ENCODE results near the gene PCSK9. TPM values are rescaled to one million over a fixed set of nuclear protein-coding genes. Genes with fewer than 3 reads are reported as not detected.

Gene PCSK9
- polyA plus RNA-seq, 3 donors = not detected

- Histone ChIP-seq H2AFZ (ENCODE audit: insufficient read depth, low read depth, low read length, poor library complexity, severe bottlenecking) (no peak overlapping the region), H3K4me1 (ENCODE audit: control insufficient read depth in 1 of 2, insufficient read depth in 2 of 2, low read length in 2 of 2) (no peaks in the 10 kb centered on the region), H3K4me3 (replicated peaks in 1 of 3; ENCODE audit: low read depth in 2 of 3, low read length in 3 of 3) (no peak overlapping the region), H4K20me1 (ENCODE audit: insufficient read depth, low read length) (no peaks in the 10 kb centered on the region), H3K9me3 (replicated peaks in 1 of 2; ENCODE audit: control insufficient read depth in 1 of 2, insufficient read depth in 1 of 2, low read length in 2 of 2) (no peaks in the 10 kb centered on the region), H3K4me2 (replicated peaks; ENCODE audit: extremely low read depth, low read length, poor library complexity, severe bottlenecking) (no peak overlapping the region), H3K9ac (ENCODE audit: insufficient read depth, low read length, poor library complexity, severe bottlenecking) (no peak overlapping the region), H3K79me2 (ENCODE audit: insufficient read depth, low read length) (no peaks in the 10 kb centered on the region), H3K36me3 (replicated peaks in 1 of 2; ENCODE audit: control insufficient read depth in 1 of 2, insufficient read depth in 2 of 2, low read length in 2 of 2) (peaks cover 42 to 44% of the 10 kb centered on the region in 2 donors), H3K27me3 (ENCODE audit: control insufficient read depth in 2 of 2, insufficient read depth in 2 of 2, low read length in 2 of 2) (no peaks in the 10 kb centered on the region), H3K27ac (ENCODE audit: low read depth in 1 of 2, low read length in 2 of 2) (no peak overlapping the region)
- Mint-ChIP-seq H3K4me1 (peaks cover 2% of the 10 kb centered on the region), H3K27ac (no peak overlapping the region), H3K9me3 (no peaks in the 10 kb centered on the region), H3K36me3 (peaks cover 37 to 42% of the 10 kb centered on the region in 2 donors), H3K4me3 (no peak overlapping the region), H3K27me3 (ENCODE audit: low read depth in 3 of 3) (no peaks in the 10 kb centered on the region)
- WGBS (ENCODE audit: insufficient coverage) = 87% methylated on average over 4 of the region's 4 CpGs
- no peak for DNase-seq
- intact Hi-C loops (cut with micrococcal nuclease) = no loop called here
- no peak for TF ChIP-seq CTCF (IDR thresholded peaks at IDR 0.05)
Measured at GRCh38 chr1:55065648-55066047, 26.3 kb downstream of the PCSK9 start.

GRCh38 chr1:55067022-55067778 is 27.9 kb downstream of the PCSK9 start:
- H3K4me1 ChIP-seq (ENCODE audit: control insufficient read depth in 1 of 2, insufficient read depth in 2 of 2, low read length in 2 of 2) = no peaks in the 10 kb centered on the region
- H3K4me3 Mint-ChIP-seq = no peak overlapping the region
- H3K36me3 Mint-ChIP-seq = peaks cover 52 to 57% of the 10 kb centered on the region in 2 donors

More at GRCh38 chr1:55067022-55067778, 27.9 kb downstream of the PCSK9 start:
- H3K36me3 ChIP-seq (replicated peaks in 1 of 2; ENCODE audit: control insufficient read depth in 1 of 2, insufficient read depth in 2 of 2, low read length in 2 of 2) = peaks cover 57 to 59% of the 10 kb centered on the region in 2 donors
- H3K4me3 ChIP-seq (replicated peaks in 1 of 3; ENCODE audit: low read depth in 2 of 3, low read length in 3 of 3) = no peak overlapping the region
- no peaks in the 10 kb centered on the region for H3K27me3 ChIP-seq (ENCODE audit: control insufficient read depth in 2 of 2, insufficient read depth in 2 of 2, low read length in 2 of 2)
- H3K9ac ChIP-seq (ENCODE audit: insufficient read depth, low read length, poor library complexity, severe bottlenecking) = no peak overlapping the region
- TF ChIP-seq CTCF (IDR thresholded peaks at IDR 0.05) = no peak
- no peak overlapping the region for H3K4me2 ChIP-seq (replicated peaks; ENCODE audit: extremely low read depth, low read length, poor library complexity, severe bottlenecking)
- no peak overlapping the region for H2AFZ ChIP-seq (ENCODE audit: insufficient read depth, low read depth, low read length, poor library complexity, severe bottlenecking)
- H3K27ac ChIP-seq (ENCODE audit: low read depth in 1 of 2, low read length in 2 of 2) = no peak overlapping the region
- Mint-ChIP-seq H3K4me1 (peaks cover 2% of the 10 kb centered on the region), H3K27ac (no peak overlapping the region), H3K9me3 (no peaks in the 10 kb centered on the region), H3K27me3 (ENCODE audit: low read depth in 3 of 3) (no peaks in the 10 kb centered on the region)
- no peaks in the 10 kb centered on the region for H3K9me3 ChIP-seq (replicated peaks in 1 of 2; ENCODE audit: control insufficient read depth in 1 of 2, insufficient read depth in 1 of 2, low read length in 2 of 2)
- H4K20me1 ChIP-seq (ENCODE audit: insufficient read depth, low read length) = no peaks in the 10 kb centered on the region
- DNase-seq = no peak
- intact Hi-C loops (cut with micrococcal nuclease) = no loop called here
- H3K79me2 ChIP-seq (ENCODE audit: insufficient read depth, low read length) = no peaks in the 10 kb centered on the region
- WGBS (ENCODE audit: insufficient coverage) = 95% methylated on average over 10 of the region's 17 CpGs
